HepG2 (cell line): ENCODE data around the gene HS6ST1. TPM values are rescaled to one million over a fixed set of nuclear protein-coding genes. Genes with fewer than 3 reads are reported as not detected.

Source experiments
- ARHGAP35 ChIP-seq: sonication (generic); formaldehyde crosslinking; IDR thresholded peaks from 2 replicates; pipeline ENCODE4 v1.9.0; 2022; ENCODE audit warnings: mild to moderate bottlenecking, inconsistent platforms, moderate library complexity, missing genetic modification reagents, borderline replicate concordance
- CTCF ChIP-seq: sonication (generic); formaldehyde crosslinking; IDR thresholded peaks from 2 replicates; pipeline ENCODE4 v1.5.0; 2020; ENCODE audit warnings: mild to moderate bottlenecking, missing genetic modification reagents, moderate library complexity
- GMEB1 ChIP-seq: sonication (generic); formaldehyde crosslinking; IDR thresholded peaks from 2 replicates; pipeline ENCODE4 v1.5.1; 2020; ENCODE audit warnings: missing genetic modification reagents, mild to moderate bottlenecking, borderline replicate concordance
- MEIS2 ChIP-seq: sonication (generic); formaldehyde crosslinking; IDR thresholded peaks from 2 replicates; pipeline ENCODE4 v1.9.0; 2021; ENCODE audit warnings: mild to moderate bottlenecking, missing genetic modification reagents
- MLLT10 ChIP-seq: sonication (generic); formaldehyde crosslinking; IDR thresholded peaks from 2 replicates; pipeline ENCODE4 v1.4.0; 2020; ENCODE audit warnings: missing genetic modification reagents
- NR1H2 ChIP-seq: sonication (generic); formaldehyde crosslinking; IDR thresholded peaks from 2 replicates; pipeline ENCODE4 v1.8.1; 2022; ENCODE audit warnings: low read depth, missing genetic modification reagents, borderline replicate concordance
- PATZ1 ChIP-seq: sonication (generic); formaldehyde crosslinking; IDR thresholded peaks from 2 replicates; pipeline ENCODE4 v1.4.0; 2020; ENCODE audit warnings: missing genetic modification reagents
- PAX8 ChIP-seq: sonication (generic); formaldehyde crosslinking; IDR thresholded peaks from 2 replicates; pipeline ENCODE4 v1.8.0; 2022; ENCODE audit warnings: mild to moderate bottlenecking, missing genetic modification reagents, borderline replicate concordance
- PAXIP1 ChIP-seq: sonication (generic); formaldehyde crosslinking; conservative IDR thresholded peaks from 2 replicates; pipeline ENCODE4 v1.4.0; 2020; ENCODE audit warnings: mild to moderate bottlenecking, missing genetic modification reagents, moderate library complexity
- TEAD3 ChIP-seq: optimal IDR thresholded peaks from 2 replicates; pipeline ENCODE3; 2016; ENCODE audit warnings: borderline replicate concordance
- ZFYVE20 ChIP-seq: sonication (generic); formaldehyde crosslinking; IDR thresholded peaks from 2 replicates; pipeline ENCODE4 v1.8.0; 2023; ENCODE audit warnings: low read depth, mild to moderate bottlenecking, moderate library complexity, missing genetic modification reagents, borderline replicate concordance
- ZNF776 ChIP-seq: sonication (generic); formaldehyde crosslinking; IDR thresholded peaks from 2 replicates; pipeline ENCODE4 v1.4.0; 2020; ENCODE audit warnings: mild to moderate bottlenecking, missing genetic modification reagents
- polyA plus RNA-seq, 8 experiments: library from polyadenylated mRNA; depleted of rRNA in 3 of 8; stranded (reverse) in 7 of 8; unstranded in 1 of 8; fragments of >200 nt; fragmentation: Illumina TruSeq in 4 of 8; extraction: Trizol in 4 of 8; gene quantifications; 2 replicates each; pipeline versions ENCODE4 v1.2.1 to v1.2.3, GENCODE V29; 2011 to 2016; ENCODE audit warnings: low read depth in 4 of 8, missing spikeins in 1 of 8, mixed read lengths in 1 of 8; ENCODE audit not compliant: insufficient read depth in 1 of 8
- total RNA-seq, 5 experiments: library from RNA; depleted of rRNA; stranded (reverse); fragments of >200 nt; fragmentation: Illumina TruSeq; extraction: Trizol; gene quantifications; 2 replicates each; pipeline ENCODE4 v1.2.3, GENCODE V29; 2016; ENCODE audit warnings: low read depth in 1 of 5
- TF ChIP-seq, protein P1 (sequence below): sonication (generic); formaldehyde crosslinking; IDR thresholded peaks from 2 replicates; pipeline ENCODE4 v1.4.0; 2020; ENCODE audit warnings: mild to moderate bottlenecking, missing genetic modification reagents

HS6ST1 gene
- total and polyA plus RNA-seq, 2 of the 13 experiments (the other 11 are each of a cell fraction or from before 2014, with no cell fraction given), result 34.5 to 84.6 TPM

DNA sequence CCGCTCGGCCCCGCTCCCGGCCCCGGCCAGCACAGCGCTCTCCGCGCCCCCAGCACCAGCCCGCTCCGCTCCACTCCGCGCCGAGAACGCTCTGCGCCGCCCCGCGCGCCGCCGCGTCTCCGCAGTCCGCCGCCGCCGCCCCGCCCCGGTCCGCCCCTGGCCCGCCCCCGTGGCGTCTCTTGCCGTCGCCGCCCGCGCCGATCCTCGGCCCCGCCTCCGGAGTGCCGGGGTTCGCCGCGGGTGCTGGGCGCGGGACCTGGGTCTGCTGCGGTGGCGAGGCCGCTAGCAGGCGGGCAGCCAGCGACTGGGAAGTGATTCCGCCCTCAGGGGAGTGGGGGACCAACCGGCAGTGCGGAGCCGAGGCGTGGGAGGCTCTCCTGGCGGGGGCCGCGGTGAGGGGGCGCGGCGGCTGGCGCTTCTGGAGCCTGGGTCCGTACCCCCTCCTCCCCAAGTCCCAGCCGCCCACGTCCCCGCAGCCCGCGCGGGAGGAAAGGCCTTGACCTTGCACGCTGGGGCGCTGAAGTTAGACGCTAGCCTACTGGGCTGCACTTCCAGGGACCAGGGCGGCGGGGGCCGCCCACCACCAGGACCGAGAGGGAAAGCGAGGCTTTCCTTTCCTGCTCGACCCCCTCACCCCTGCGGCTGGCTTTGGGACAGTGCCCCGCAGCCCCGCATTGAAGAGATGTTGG is at the start of gene HS6ST1 (continued):
- TF ChIP-seq GMEB1 (CRISPR knock-in tag) (peak; percentile 59), ARHGAP35 (CRISPR knock-in tag) (peak; percentile 38; the same call in 1 of the 2 replicates), PAXIP1 (CRISPR knock-in tag) (peak; percentile 39), PAX8 (CRISPR knock-in tag) (0 out of 2 replicates have a peak, but pooled peaks have one; percentile 65), MLLT10 (CRISPR knock-in tag) (no peak), MEIS2 (CRISPR knock-in tag) (peak; percentile 16; the same call in 1 of the 2 replicates), CTCF (peak; percentile 37; the same call in 1 of the 2 replicates), NR1H2 (CRISPR knock-in tag) (no peak), ZFYVE20 (CRISPR knock-in tag) (peak; percentile 54; the same call in 1 of the 2 replicates), PATZ1 (CRISPR knock-in tag) (peak; percentile 73), TEAD3 (CRISPR knock-in tag) (peak; percentile 49), ZNF776 (no peak)
- TF ChIP-seq, protein P1, sequence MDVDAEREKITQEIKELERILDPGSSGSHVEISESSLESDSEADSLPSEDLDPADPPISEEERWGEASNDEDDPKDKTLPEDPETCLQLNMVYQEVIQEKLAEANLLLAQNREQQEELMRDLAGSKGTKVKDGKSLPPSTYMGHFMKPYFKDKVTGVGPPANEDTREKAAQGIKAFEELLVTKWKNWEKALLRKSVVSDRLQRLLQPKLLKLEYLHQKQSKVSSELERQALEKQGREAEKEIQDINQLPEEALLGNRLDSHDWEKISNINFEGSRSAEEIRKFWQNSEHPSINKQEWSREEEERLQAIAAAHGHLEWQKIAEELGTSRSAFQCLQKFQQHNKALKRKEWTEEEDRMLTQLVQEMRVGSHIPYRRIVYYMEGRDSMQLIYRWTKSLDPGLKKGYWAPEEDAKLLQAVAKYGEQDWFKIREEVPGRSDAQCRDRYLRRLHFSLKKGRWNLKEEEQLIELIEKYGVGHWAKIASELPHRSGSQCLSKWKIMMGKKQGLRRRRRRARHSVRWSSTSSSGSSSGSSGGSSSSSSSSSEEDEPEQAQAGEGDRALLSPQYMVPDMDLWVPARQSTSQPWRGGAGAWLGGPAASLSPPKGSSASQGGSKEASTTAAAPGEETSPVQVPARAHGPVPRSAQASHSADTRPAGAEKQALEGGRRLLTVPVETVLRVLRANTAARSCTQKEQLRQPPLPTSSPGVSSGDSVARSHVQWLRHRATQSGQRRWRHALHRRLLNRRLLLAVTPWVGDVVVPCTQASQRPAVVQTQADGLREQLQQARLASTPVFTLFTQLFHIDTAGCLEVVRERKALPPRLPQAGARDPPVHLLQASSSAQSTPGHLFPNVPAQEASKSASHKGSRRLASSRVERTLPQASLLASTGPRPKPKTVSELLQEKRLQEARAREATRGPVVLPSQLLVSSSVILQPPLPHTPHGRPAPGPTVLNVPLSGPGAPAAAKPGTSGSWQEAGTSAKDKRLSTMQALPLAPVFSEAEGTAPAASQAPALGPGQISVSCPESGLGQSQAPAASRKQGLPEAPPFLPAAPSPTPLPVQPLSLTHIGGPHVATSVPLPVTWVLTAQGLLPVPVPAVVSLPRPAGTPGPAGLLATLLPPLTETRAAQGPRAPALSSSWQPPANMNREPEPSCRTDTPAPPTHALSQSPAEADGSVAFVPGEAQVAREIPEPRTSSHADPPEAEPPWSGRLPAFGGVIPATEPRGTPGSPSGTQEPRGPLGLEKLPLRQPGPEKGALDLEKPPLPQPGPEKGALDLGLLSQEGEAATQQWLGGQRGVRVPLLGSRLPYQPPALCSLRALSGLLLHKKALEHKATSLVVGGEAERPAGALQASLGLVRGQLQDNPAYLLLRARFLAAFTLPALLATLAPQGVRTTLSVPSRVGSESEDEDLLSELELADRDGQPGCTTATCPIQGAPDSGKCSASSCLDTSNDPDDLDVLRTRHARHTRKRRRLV (CRISPR knock-in tag), result no peak
